Umbilical cord (tissue), 2 donors: Measurements from ENCODE around the gene ANKRD40. TPM values are rescaled to one million over a fixed set of nuclear protein-coding genes. Genes with fewer than 3 reads are reported as not detected.
"Not testable (repeated sequence)": the region's sequence is repeated elsewhere in the genome, so short reads cannot be mapped to it uniquely, and the experiment has no call there.

ENCODE experiments used
- DNase-seq: peaks from one replicate; pipeline ENCODE4 v3.0.0-alpha.2; 2015; ENCODE audit warnings: low spot score
- total RNA-seq: library from RNA; depleted of rRNA; stranded (reverse); fragments of >200 nt; gene quantifications from one replicate; pipeline ENCODE4 v1.2.3, GENCODE V29; 2014; ENCODE audit warnings: low replicate concordance; ENCODE audit not compliant: insufficient read depth

ANKRD40 gene
- total RNA-seq, 1 donor from 2014 or later, result 30.1 TPM

DNA sequence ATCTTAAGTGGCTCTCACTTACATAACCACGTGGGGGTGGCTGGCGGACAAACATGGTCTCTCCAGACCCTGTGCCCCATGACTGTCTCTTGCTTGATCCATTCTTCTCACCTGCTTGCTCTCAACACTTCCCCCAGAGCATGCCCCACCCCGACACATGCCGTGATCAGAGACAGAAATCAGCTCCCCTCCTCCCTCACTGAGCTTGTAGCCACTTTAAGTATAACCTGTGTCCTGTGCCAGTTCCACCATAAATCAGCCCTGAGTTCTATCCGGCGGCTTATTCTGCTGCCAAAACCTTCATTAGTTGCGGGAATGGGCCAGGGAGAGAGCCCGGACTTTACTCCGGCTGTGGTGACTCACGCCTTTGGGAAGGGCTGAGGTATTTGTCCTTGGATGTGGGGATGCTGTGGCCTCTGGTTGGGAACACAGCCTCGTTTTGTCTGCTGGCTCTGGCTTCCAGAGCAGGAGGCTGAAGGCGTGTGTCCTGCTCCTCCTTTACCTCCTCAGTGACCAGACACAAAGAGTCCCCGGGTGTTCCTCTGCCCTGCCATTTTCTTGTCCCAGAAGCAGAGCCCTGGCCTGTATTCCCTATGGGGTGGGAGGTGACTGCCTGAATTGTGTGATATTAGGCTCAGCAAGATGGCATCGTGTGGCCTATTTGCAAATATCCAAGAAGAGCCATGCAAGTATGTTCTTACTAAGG lies 21.1 kb downstream of the ANKRD40 start:
- DNase-seq, result peak; percentile 40

DNA sequence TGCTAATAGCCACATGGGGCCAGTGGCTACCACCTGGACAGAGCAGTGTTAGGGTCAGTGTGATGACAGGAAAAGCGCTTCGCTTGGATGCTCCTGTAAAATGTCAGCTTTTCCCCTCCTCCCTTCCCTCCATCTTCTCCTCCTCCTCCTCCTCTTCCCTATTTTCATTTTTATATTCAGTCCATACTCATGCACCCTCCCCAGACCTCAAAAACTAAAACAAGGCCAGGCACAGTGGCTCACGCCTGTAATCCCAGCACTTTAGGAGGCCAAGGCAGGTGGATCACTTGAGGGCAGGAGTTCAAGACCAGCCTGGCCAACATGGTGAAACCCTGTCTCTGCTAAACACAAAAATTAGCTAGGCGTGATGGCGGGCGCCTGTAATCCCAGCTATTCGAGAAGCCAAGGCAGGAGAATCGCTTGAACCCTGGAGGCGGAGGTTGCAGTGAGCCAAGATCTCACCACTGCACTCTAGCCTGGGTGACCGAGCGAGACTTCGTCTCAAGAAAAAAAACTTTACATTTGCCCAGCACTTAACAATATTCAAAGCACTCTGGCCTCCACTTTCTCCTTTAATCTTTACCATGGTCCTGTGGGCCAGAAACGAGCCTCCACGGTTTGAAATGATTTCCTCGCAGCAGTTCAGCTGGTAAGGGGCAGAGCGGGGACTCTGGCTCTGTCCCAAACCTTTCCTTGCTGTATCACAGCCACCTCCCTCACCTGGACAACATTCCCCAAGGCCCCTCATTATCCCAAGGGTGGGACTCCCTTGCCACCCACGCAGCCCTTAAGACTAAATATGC lies 21.8 kb downstream of the ANKRD40 start:
- no peak for DNase-seq

DNA sequence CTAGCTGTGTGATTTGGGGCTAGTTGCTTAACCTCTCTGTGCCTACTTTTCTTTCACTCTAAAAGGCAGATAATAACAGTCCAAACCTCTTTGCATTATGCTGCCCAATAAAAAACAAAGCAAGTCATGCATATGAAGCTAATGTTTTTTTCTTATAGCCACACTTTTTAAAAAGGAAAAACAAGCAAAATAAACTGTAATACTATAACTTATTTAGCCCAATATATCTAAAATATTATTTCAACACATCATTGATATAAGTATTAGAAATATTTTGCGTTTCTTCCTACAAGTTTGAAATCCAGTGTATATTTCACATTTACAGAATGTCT lies 22.4 kb downstream of the ANKRD40 start:
- DNase-seq, result no peak

DNA sequence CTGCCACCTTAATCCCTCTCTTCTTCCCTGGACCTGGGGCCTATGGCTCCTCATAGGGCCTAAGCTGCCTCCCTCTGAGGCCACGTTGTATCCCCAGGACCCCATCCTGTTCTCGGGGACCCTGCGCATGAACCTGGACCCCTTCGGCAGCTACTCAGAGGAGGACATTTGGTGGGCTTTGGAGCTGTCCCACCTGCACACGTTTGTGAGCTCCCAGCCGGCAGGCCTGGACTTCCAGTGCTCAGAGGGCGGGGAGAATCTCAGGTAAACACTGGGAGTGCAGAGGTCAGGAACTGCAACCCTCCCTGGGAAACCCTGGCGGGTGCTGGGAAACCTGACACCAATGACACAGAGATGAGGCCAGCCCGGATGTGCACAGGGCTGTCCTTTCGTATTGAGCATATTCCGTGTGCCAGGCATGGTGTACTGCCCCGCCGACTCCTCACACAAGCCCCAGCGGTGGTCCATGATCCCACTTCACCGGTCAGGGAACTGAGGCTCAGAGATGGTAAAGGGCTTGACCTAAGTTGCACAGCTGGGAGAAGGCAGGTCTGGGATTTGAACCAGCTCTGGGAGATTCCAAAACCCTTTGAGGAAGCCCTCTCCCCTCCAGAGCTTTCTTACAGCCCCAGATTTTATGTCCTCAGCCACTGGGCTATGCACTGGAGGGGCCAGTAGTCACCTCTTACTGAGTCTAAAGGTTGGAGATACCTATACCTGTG lies 22.9 kb downstream of the ANKRD40 start:
- no peak for DNase-seq

DNA sequence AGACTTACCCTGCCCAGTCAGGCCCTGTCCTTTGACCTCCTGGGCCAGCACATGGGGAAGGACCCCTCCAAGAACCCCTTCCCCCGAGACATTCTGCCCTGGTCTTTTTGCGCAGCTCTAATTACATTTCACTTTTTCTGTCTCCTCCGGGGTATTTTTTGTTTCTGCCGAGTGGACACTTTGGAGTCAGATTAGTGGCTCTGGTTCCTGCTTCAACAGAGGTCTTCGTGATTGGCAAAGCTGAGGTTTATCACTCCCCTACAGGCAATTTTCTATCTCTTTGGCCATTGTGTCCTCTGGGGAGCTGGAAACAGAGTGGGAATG lies 23.5 kb downstream of the ANKRD40 start:
- no peak for DNase-seq

DNA sequence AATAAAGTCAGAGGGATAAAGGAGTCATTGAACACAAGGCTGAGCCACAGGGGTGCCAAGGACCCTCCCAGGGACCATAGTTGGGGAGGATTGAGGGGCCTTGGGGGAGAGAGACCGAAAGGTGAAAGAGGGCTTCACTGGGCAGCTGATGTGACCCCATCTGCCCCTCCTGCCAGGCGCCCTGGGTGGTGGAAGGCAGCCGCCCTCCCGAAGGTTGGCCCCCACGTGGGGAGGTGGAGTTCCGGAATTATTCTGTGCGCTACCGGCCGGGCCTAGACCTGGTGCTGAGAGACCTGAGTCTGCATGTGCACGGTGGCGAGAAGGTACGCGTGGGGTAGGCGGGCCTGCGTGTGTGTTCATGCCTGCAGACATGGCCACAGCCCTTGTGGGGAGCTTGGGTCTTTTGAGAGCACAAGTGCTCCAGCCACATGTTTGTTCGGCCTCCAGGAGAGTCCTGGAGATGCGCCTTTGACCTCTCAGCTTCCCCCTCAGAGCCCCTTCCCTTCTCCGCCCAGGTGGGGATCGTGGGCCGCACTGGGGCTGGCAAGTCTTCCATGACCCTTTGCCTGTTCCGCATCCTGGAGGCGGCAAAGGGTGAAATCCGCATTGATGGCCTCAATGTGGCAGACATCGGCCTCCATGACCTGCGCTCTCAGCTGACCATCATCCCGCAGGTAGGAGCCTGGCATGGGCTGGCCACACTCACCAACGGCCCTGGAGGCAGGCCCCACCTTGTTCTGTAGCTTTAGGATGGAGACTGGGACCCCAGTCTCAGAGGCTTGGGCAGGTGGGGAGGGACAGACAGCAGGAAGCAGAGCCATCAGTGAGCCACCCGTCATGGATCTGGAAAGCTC lies 24.1 kb downstream of the ANKRD40 start:
- no peak for DNase-seq

DNA sequence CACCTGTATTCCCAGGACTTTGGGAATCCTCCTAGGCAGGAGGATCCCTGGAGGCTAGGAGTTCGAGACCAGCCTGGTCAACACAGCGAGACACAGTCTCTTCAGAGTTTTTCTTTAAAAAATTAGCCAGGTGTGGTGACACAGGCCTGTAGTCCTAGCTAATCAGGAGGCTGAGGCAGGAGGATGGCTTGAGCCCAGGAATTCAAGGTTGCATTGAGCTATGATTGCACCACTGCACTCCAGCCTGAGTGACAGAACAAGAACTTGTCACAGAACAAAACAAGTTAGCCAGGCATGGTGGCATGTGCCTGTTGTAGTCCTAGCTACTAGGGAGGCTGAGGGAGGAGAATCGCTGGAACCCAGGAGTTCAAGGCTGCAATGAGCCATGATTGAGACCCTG lies 24.8 kb downstream of the ANKRD40 start:
- DNase-seq, result no peak

DNA sequence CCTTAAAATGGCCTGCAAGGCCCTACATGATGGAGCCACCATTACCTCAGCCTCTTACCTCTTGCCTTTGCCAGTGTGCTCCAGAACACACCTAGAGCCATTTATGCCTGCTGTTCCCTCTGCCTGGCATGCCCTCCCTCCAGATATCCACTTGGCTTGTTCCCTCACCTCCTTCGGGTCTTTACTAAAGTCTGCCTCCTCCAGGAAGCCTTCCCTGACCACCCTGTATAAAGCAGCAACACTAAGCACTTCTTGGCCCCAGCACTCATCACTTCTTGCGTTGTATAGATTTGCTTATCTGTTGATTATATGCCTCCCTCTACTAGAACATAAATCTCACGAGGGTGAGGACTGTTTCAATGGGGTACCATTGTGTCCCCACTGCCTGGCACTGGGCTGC lies 25.3 kb downstream of the ANKRD40 start:
- no peak for DNase-seq

DNA sequence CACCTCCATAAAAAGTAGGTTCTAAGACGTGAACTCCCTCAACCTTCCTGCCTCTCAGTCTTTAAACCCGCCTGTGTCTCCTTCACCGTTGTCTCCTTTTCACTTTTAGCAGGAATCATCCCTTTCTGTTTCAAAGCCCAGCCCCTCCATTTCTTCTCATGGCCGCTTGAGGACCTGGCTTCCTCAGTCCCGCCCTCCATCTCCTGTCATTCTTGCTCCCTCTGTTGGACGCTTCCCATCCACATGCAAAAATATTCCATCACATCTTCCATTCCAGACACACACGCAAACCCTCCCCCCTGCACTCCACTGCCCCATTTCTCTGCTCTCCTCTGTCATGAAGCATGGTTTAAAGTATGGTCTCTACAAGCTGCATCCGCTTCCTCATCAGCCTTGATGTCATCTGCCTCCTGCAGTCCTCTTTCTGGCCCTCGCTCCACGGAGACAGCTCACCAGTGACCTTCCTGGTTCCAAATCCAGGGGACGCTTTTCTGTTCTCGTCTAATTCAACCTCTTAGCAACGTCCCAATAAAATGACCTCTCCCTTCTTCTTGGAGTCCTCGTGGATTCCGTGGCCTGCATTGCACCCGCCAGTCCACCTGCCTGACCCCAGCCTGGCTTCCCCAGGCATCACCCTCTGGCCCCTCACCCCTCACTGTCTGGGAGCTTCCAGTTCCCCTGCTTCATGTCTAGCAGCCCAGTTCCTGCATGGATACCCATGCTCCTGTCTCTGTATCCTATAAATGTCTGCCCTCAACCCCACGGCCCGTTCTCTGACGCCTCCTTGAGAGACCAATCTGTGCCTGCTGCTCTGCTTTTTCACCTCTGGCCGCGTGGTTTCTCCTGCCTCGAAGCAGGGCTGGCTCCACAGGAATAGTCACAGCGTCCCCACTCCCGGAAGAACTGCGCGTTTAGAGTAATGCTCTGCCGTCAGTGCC lies 26.2 kb downstream of the ANKRD40 start:
- DNase-seq, result peak; percentile 90

DNA sequence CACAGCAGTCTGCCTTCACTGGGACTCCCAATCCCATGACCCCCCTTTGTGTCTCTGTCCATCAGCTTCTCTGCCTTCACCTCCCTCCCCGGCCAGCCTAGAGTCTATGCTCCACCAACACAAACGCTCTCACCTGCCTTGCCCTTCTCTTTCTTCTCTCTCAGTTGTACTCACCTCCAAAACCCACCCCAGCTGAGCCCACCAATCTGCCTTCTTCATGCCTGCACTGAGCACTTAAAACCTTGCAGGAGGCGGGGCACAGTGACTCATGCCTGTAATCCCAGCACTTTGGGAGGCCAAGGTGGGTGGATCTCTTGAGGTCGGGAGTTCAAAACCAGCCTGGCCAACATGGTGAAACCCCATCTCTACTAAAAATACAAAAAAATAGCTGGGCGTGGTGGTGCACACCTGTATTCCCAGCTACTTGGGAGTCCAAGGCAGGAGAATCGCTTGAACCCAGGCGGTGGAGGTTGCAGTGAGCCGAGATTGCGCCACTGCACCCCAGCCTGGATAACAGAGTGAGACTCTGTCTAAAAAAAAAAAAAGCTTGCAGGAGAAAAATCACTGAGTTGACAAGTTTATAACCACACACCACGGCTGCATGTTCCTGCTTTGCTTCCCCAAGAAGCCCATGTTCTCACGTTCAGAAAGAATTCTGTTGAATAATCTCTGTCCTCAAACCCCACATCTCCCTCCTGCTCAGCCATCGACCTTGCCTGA lies 27.0 kb downstream of the ANKRD40 start:
- DNase-seq, result not testable (repeated sequence)

DNA sequence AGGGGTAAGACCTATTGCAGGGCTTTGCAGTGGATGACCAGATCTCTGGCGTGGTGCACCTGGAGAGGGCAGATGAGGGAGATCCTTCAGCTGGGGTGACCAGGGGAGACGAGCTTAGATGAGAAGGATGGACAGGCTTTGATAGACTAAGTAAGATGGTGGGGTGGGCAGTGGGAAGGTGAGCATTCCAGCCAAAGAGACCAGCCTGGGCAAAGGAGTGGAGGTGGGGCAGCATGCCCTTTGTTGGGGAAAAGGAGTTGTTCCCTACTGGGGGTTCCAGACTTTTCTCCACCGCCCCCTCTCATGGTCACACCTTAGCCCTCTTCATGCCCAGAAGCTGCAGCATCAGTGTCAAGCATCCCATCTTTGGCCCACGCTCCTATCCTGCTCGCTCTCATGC lies 27.6 kb downstream of the ANKRD40 start:
- no peak for DNase-seq

DNA sequence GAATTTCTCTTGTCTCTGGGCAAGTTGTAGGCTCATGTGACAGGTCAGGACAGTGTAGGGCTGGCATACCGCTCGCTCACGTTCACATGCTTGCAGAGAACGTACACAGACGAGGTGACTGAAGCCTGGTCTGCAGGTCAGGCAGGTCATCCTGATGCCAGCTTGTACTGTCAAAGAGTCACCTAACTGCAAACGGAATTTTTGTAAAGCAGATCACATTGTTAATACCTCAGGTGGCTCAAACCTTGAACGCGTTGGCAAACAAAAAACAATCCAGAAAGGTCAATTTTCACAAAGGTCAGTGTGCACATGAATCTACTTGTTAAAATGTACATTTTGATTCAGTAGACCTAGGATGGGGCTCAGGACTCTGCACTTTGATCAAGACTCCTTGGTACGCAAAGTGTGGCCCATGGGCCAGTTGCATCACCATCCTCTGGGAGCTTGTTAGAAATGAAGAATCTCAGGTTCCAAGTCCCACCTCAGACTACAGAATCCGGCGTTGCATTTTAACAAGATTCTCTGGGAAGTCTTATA lies 28.6 kb downstream of the ANKRD40 start:
- DNase-seq, result no peak

DNA sequence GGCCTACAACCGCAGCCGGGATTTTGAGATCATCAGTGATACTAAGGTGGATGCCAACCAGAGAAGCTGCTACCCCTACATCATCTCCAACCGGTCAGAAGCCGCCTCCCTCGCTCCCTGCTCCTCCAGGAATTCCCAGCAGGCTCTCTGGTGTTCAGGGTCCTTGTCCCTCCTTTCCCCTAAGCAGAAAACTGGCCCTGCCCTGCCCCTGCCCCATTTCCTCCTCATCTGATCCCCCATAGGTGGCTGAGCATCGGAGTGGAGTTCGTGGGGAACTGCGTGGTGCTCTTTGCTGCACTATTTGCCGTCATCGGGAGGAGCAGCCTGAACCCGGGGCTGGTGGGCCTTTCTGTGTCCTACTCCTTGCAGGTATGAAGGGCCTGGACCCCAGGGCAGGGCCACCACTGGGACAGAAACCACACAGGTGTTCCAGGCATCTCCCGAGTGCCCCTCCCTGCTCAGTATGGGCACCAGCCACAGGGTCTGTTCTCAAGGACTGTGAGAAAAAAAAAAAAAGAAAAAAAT lies 29.8 kb downstream of the ANKRD40 start:
- no peak for DNase-seq

DNA sequence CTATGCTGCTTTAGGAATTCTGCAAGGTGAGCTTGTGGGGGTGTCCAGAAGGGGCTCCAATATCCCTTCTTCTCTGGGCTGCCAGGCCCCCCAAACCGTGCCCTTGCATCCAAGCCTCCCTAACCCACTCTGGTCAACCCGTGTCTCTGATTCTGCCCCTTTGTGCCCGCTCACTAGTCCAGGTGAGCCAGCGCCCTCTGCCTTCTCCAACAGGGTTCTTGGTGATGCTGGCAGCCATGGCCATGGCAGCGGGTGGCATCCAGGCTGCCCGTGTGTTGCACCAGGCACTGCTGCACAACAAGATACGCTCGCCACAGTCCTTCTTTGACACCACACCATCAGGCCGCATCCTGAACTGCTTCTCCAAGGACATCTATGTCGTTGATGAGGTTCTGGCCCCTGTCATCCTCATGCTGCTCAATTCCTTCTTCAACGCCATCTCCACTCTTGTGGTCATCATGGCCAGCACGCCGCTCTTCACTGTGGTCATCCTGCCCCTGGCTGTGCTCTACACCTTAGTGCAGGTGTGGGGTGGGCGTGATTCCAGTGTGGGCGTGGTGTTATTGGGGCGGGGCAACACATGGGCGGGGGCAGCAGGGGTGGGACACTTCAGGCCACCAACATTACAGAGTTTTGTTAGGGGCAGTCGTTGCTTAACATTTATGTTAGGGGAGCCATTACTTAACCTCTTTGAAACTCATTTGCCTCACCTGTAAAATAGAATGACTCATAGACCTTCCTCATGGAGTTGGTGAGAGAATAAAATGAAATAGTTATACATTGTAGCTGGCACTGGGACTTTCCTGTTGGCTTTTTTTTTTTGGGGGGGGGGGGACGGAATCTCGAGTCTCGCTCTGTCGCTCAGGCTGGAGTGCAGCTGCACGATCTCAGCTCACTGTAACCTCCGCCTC lies 31.4 kb downstream of the ANKRD40 start:
- no peak for DNase-seq

DNA sequence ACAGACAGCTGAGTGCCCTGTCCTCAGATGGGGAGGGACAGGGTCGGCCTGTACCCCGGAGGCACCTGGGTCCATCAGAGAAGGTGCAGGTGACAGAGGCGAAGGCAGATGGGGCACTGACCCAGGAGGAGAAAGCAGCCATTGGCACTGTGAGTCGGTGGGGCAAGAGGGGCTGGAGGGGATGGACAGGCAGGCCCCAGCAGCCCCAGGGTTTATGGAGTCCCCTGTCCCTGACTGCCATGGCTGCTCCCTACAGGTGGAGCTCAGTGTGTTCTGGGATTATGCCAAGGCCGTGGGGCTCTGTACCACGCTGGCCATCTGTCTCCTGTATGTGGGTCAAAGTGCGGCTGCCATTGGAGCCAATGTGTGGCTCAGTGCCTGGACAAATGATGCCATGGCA lies 32.1 kb downstream of the ANKRD40 start:
- no peak for DNase-seq

DNA sequence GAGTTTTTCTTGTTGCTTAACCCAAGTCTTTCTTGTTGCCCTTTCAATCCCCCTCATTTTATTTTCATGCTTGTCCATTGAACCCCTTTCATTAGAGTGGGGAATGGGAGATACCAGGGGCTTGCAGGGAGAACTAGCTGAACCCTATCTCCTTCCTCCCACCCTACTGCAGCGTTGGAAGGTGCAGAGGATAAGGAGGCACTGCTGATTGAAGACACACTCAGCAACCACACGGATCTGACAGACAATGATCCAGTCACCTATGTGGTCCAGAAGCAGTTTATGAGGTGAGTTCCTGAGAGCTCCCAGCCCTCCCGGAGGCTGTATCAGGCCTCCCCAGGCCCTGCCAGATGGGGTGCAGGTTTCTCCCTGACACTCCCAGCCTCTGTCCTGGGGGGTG lies 32.5 kb downstream of the ANKRD40 start:
- no peak for DNase-seq

DNA sequence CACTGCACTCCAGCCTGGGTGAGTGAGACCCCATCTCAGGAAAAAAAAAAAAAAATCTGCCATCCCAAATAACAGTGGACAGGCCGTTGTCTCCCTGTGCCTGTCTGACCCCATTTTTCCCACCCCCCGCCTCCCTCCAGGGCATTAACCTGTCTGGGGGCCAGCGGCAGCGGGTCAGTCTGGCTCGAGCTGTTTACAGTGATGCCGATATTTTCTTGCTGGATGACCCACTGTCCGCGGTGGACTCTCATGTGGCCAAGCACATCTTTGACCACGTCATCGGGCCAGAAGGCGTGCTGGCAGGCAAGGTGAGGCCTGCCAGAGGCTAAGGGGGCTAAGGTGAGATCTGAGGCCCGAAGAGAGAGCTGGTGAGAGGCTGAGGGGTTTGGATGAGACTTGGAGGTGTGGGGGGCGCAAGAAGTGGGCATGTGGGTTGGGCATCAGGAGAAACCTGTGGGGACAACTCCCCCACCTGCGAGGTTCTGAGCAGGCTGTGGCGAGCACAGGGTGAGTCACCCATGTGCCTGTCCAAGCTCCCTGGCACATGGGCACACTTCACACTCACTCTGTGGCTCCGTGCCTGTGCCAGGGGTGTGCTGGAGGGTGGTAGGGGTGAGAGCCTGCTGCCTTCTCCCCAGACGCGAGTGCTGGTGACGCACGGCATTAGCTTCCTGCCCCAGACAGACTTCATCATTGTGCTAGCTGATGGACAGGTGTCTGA lies 34.7 kb downstream of the ANKRD40 start:
- no peak for DNase-seq

DNA sequence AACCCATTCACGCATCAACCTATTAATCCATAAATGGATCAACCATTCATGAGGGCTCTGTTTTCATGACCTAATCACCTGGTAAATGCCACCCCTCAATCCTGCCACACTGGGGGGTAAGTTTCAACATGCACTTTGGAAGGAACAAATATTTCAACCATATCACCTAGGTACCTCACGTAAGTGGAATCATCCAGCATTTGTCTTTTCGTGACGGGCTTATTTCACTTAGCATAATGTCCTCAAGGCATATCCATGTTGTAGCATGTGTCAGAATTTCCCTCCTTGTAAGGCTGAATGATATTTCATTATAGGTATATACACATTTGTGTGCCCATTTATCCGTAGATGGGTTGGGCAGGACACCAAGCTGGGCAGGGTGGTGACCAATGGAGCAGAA lies 35.6 kb downstream of the ANKRD40 start:
- DNase-seq, result no peak
